Measurements from ENCODE around the gene SULT4A1.

GRCh38 chr22:43845981-43846380 lies 16.3 kb downstream of the SULT4A1 start:
- TF ChIP-seq CTCF (IDR thresholded peaks at IDR 0.05): no peak
- TF ChIP-seq POLR2AphosphoS5 (IDR thresholded peaks at IDR 0.05): no peak
